Measurements from ENCODE around the gene NPTN.

Gene NPTN

GRCh38 chr15:73517566-73517965 lies 115.6 kb downstream of the NPTN start:
- FAIRE-seq = no peak

GRCh38 chr15:73515527-73515926 lies 117.7 kb downstream of the NPTN start:
- no peak for FAIRE-seq
